ENCODE results near the gene TNFAIP6.
"Not testable (repeated sequence)": the region's sequence is repeated elsewhere in the genome, so short reads cannot be mapped to it uniquely, and the experiment has no call there.

Gene TNFAIP6

GRCh38 chr2:151361674-151362370 lies 4.4 kb downstream of the TNFAIP6 start:
- DNase-seq, result no peak

GRCh38 chr2:151363709-151364108 lies 6.3 kb downstream of the TNFAIP6 start:
- DNase-seq, result peak in 1 of 2 donors; percentile 61

GRCh38 chr2:151367571-151367970 lies 10.2 kb downstream of the TNFAIP6 start:
- no peak for DNase-seq

- no peak for DNase-seq
Observed at GRCh38 chr2:151374436-151374835, 17.0 kb downstream of the TNFAIP6 start.

- no peak for DNase-seq
Observed at GRCh38 chr2:151379169-151379568, 21.8 kb downstream of the TNFAIP6 start.

GRCh38 chr2:151380580-151381235 lies 23.3 kb downstream of the TNFAIP6 start:
- no peak for DNase-seq

GRCh38 chr2:151381266-151381665 lies 23.9 kb downstream of the TNFAIP6 start:
- DNase-seq, result no peak

GRCh38 chr2:151388011-151388410 lies 30.6 kb downstream of the TNFAIP6 start:
- no peak for DNase-seq

GRCh38 chr2:151391436-151391835 lies 34.0 kb downstream of the TNFAIP6 start:
- no peak for DNase-seq

- DNase-seq, result no peak
Observed at GRCh38 chr2:151394509-151394908, 37.1 kb downstream of the TNFAIP6 start.

- no peak for DNase-seq
Observed at GRCh38 chr2:151395509-151396374, 38.4 kb downstream of the TNFAIP6 start.

- DNase-seq, result no peak
Observed at GRCh38 chr2:151399981-151400380, 42.6 kb downstream of the TNFAIP6 start.

GRCh38 chr2:151401149-151401548 lies 43.8 kb downstream of the TNFAIP6 start:
- DNase-seq, result no peak

GRCh38 chr2:151403914-151404313 lies 46.5 kb downstream of the TNFAIP6 start:
- DNase-seq, result no peak

GRCh38 chr2:151405376-151405775 lies 48.0 kb downstream of the TNFAIP6 start:
- no peak for DNase-seq

GRCh38 chr2:151407281-151407680 lies 49.9 kb downstream of the TNFAIP6 start:
- DNase-seq, result no peak

GRCh38 chr2:151408788-151409600 lies 51.6 kb downstream of the TNFAIP6 start:
- no peak for DNase-seq

GRCh38 chr2:151409601-151410484 lies 52.5 kb downstream of the TNFAIP6 start, which contains the start of gene RIF1:
Gene RIF1 (plus strand): TSS chr2:151409902. CDS start chr2:151410424, 522 bp downstream.
- DNase-seq, result peak; percentile 76 to 77

GRCh38 chr2:151410485-151410834 lies 53.1 kb downstream of the TNFAIP6 start:
- peak; percentile 40 to 43 for DNase-seq

- DNase-seq, result no peak
Observed at GRCh38 chr2:151417650-151418049, 60.3 kb downstream of the TNFAIP6 start.

- not testable (repeated sequence) for DNase-seq
Observed at GRCh38 chr2:151421681-151422080, 64.3 kb downstream of the TNFAIP6 start.

Measured in CD4-positive, alpha-beta T cell treated with Interleukin-4 for 1 hour (primary cell).